A673 (cell line): ENCODE results near the gene CYP4A11.

ENCODE experiments used
- CTCF ChIP-seq: fragments of 300-800, 200-600 bp; sonication (generic); conservative IDR thresholded peaks from 2 replicates; pipeline ENCODE4 v1.5.1; 2017; ENCODE audit warnings: low read depth, mild to moderate bottlenecking, antibody characterized with exemption, low read length, moderate library complexity, mixed read lengths
- EZH2 ChIP-seq: fragments of 200-600 bp; sonication (generic); IDR thresholded peaks from 2 replicates; pipeline ENCODE4 v1.6.1; 2017; ENCODE audit warnings: borderline replicate concordance, low read depth, mild to moderate bottlenecking, mixed read lengths, antibody characterized with exemption, low read length; ENCODE audit not compliant: poor library complexity, severe bottlenecking

DNA sequence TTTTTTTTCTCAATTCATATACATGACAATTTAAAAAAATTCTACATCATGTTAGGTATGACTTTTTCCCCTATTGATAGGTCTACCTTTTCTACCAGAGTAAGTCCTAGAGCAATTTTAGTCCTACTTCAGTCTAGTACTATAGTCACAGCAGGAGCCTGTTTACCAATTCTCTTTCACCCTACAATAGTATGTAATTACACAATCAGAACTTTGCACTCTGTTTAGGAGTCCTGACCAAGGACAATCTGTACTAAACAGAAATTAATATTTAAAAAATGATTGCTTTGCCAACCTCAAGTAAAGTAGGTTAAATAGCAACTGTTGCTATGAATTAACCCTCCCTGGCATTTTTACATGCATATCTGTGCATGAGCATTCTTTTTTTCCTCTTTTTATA is 810 bp upstream of the CYP4A11 start:
- TF ChIP-seq CTCF (no peak), EZH2 (no peak)
